ENCODE measurements around the gene TM7SF3.

- TF ChIP-seq CTCF (conservative IDR thresholded peaks at IDR 0.05) = no peak
- no peak for TF ChIP-seq EZH2 (IDR thresholded peaks at IDR 0.05; ENCODE audit: low read depth)
These were observed 74.9 kb downstream of the TM7SF3 start for GRCh38 chr12:26939192-26939832.
